CD14-positive monocyte (primary cell): ENCODE data around the gene EHD3. TPM values are rescaled to one million over a fixed set of nuclear protein-coding genes. Genes with fewer than 3 reads are reported as not detected.

Experiments
- DNase-seq, 3 donors: peaks; one replicate each; pipeline ENCODE4 v3.0.0-alpha.2; 2011 to 2022
- H2AFZ ChIP-seq: 2 replicates; pipeline ENCODE4 v1.6.0; 2012; ENCODE audit warnings: mild to moderate bottlenecking, low read depth, low read length, inconsistent platforms; ENCODE audit not compliant: insufficient read depth, poor library complexity, severe bottlenecking
- H3K27ac ChIP-seq, 2 donors: 1 replicate in 1 of 2; 2 replicates in 1 of 2; pipeline ENCODE4 v1.5.1; 2012 to 2013; ENCODE audit warnings: low read length in 2 of 2, control low read depth in 1 of 2, inconsistent platforms in 1 of 2, low read depth in 1 of 2, mild to moderate bottlenecking in 1 of 2
- H3K27me3 ChIP-seq, 2 donors: one replicate each; pipeline versions ENCODE4 v1.6.0 to v1.6.1; 2011 to 2013; ENCODE audit warnings: low read length in 2 of 2; ENCODE audit not compliant: control insufficient read depth in 2 of 2, insufficient read depth in 2 of 2
- H3K36me3 ChIP-seq, 2 donors: replicated peaks in 1 of 2; 1 replicate in 1 of 2; 2 replicates in 1 of 2; pipeline versions ENCODE4 v1.5.1 to v1.6.1; 2012 to 2013; ENCODE audit warnings: low read length in 2 of 2, control low read depth in 1 of 2, inconsistent platforms in 1 of 2, mild to moderate bottlenecking in 1 of 2; ENCODE audit not compliant: insufficient read depth in 2 of 2, control insufficient read depth in 1 of 2
- H3K4me1 ChIP-seq, 2 donors: 1 replicate in 1 of 2; 2 replicates in 1 of 2; pipeline versions ENCODE4 v1.5.1 to v1.6.1; 2012 to 2013; ENCODE audit warnings: low read length in 2 of 2, control low read depth in 1 of 2, inconsistent platforms in 1 of 2, mild to moderate bottlenecking in 1 of 2, moderate library complexity in 1 of 2; ENCODE audit not compliant: insufficient read depth in 2 of 2, control insufficient read depth in 1 of 2
- H3K4me2 ChIP-seq: replicated peaks from 2 replicates; pipeline ENCODE3; 2012; ENCODE audit warnings: low read length, moderate library complexity, mild to moderate bottlenecking; ENCODE audit not compliant: poor library complexity, severe bottlenecking; ENCODE audit errors: extremely low read depth
- H3K4me3 ChIP-seq, 3 experiments: fragments of 200-600 bp in 1 of 3; sonication (generic) in 1 of 3; replicated peaks in 1 of 3; 1 replicate in 2 of 3; 2 replicates in 1 of 3; pipeline ENCODE4 v1.5.1; 2011 to 2013; ENCODE audit warnings: low read length in 3 of 3, mild to moderate bottlenecking in 3 of 3, control low read depth in 2 of 3, low read depth in 2 of 3, inconsistent platforms in 1 of 3, moderate library complexity in 1 of 3
- H3K79me2 ChIP-seq: 2 replicates; pipeline ENCODE4 v1.6.0; 2012; ENCODE audit warnings: mild to moderate bottlenecking, control low read depth, inconsistent platforms, low read length, moderate library complexity; ENCODE audit not compliant: insufficient read depth
- H3K9ac ChIP-seq: 2 replicates; pipeline ENCODE4 v1.6.0; 2017; ENCODE audit warnings: low read length, mild to moderate bottlenecking; ENCODE audit not compliant: insufficient read depth, poor library complexity, severe bottlenecking
- H3K9me3 ChIP-seq, 2 donors: replicated peaks in 1 of 2; 1 replicate in 1 of 2; 2 replicates in 1 of 2; pipeline versions ENCODE4 v1.5.1 to v1.6.1; 2012 to 2013; ENCODE audit warnings: low read length in 2 of 2, control low read depth in 1 of 2; ENCODE audit not compliant: control insufficient read depth in 1 of 2, insufficient read depth in 1 of 2
- H4K20me1 ChIP-seq: 2 replicates; pipeline ENCODE4 v1.6.0; 2012; ENCODE audit warnings: mild to moderate bottlenecking, low read length, control low read depth, moderate library complexity; ENCODE audit not compliant: insufficient read depth
- H3K27ac Mint-ChIP-seq, 7 donors: one replicate each; pipeline ENCODE4 v1.8.0; 2020; ENCODE audit warnings: mild to moderate bottlenecking in 7 of 7, mixed read lengths in 7 of 7, moderate library complexity in 6 of 7, inconsistent platforms in 2 of 7
- H3K27me3 Mint-ChIP-seq, 3 donors: one replicate each; pipeline ENCODE4 v1.8.0; 2021 to 2022; ENCODE audit warnings: low read depth in 3 of 3, mild to moderate bottlenecking in 3 of 3, mixed read lengths in 3 of 3, moderate library complexity in 3 of 3, inconsistent platforms in 1 of 3
- H3K36me3 Mint-ChIP-seq, 2 donors: one replicate each; pipeline ENCODE4 v1.8.0; 2020; ENCODE audit warnings: mixed read lengths in 2 of 2, inconsistent platforms in 1 of 2, mild to moderate bottlenecking in 1 of 2
- H3K4me1 Mint-ChIP-seq: one replicate; pipeline ENCODE4 v1.8.0; 2020; ENCODE audit warnings: mild to moderate bottlenecking, mixed read lengths
- H3K4me3 Mint-ChIP-seq, 2 donors: one replicate each; pipeline ENCODE4 v1.8.0; 2020; ENCODE audit warnings: mild to moderate bottlenecking in 2 of 2, mixed read lengths in 2 of 2, moderate library complexity in 1 of 2
- H3K9me3 Mint-ChIP-seq, 7 donors: one replicate each; pipeline ENCODE4 v1.8.0; 2020 to 2022; ENCODE audit warnings: mixed read lengths in 7 of 7, mild to moderate bottlenecking in 6 of 7, moderate library complexity in 6 of 7, inconsistent platforms in 2 of 7
- CTCF ChIP-seq: fragments of 200-600 bp; IDR thresholded peaks from one replicate; pipeline ENCODE4 v1.8.0; 2022; ENCODE audit warnings: antibody characterized with exemption, mild to moderate bottlenecking
- WGBS: methylation state at CpG from one replicate; pipeline ENCODE4 v1.1.5; 2013; ENCODE audit warnings: missing lambda C conversion rate; ENCODE audit not compliant: insufficient coverage; 5-methylcytosine and 5-hydroxymethylcytosine counted together
- intact Hi-C, 2 donors: fragments of 100-400 bp; cut with micrococcal nuclease; formaldehyde crosslinking; loops; one replicate each; pipeline versions ENCODE4 v1.15.0 to v1.15.1; 2023
- polyA plus RNA-seq, 3 donors: library from polyadenylated mRNA; depleted of rRNA in 1 of 3; unstranded in 2 of 3; stranded (reverse) in 1 of 3; fragments of 300-500 nt in 2 of 3; fragments of >200 nt in 1 of 3; fragmentation: Illumina TruSeq in 2 of 3; gene quantifications; 1 replicate in 2 of 3; 2 replicates in 1 of 3; pipeline ENCODE4 v1.2.3, GENCODE V29; 2012 to 2021

EHD3 gene
- polyA plus RNA-seq, 3 donors, result 1.1 to 1.5 (median 1.4) TPM

- Histone ChIP-seq H3K36me3 (no peaks in the 10 kb centered on the region), H3K27ac (no peak overlapping the region), H3K27me3 (no peaks in the 10 kb centered on the region), H3K9me3 (no peaks in the 10 kb centered on the region), H3K4me2 (no peak overlapping the region), H2AFZ (no peak overlapping the region), H3K4me3 (no peak overlapping the region), H3K9ac (no peak overlapping the region), H4K20me1 (no peaks in the 10 kb centered on the region), H3K79me2 (no peaks in the 10 kb centered on the region), H3K4me1 (no peaks in the 10 kb centered on the region)
- Mint-ChIP-seq H3K27ac (peak overlapping the region in 1 of 7 donors; percentile 5), H3K4me1 (no peaks in the 10 kb centered on the region), H3K4me3 (no peak overlapping the region), H3K36me3 (no peaks in the 10 kb centered on the region), H3K27me3 (peaks cover 0 to 2% (median 1%) of the 10 kb centered on the region in 3 donors), H3K9me3 (no peaks in the 10 kb centered on the region)
- DNase-seq, result no peak
- TF ChIP-seq CTCF, result no peak
- 91% methylated on average over 3 of the region's 6 CpGs for WGBS
- intact Hi-C loops, result no loop called here
These were observed 32.9 kb downstream of the EHD3 start for GRCh38 chr2:31266804-31267203.

- Mint-ChIP-seq H3K4me3 (no peak overlapping the region), H3K27me3 (peaks cover 0 to 2% (median 1%) of the 10 kb centered on the region in 3 donors), H3K4me1 (no peaks in the 10 kb centered on the region), H3K27ac (no peak overlapping the region), H3K9me3 (no peaks in the 10 kb centered on the region), H3K36me3 (no peaks in the 10 kb centered on the region)
- no peak overlapping the region for H3K9ac ChIP-seq
- no peaks in the 10 kb centered on the region for H3K36me3 ChIP-seq
- H3K4me2 ChIP-seq, result no peak overlapping the region
- H3K4me1 ChIP-seq, result no peaks in the 10 kb centered on the region
- H2AFZ ChIP-seq, result no peak overlapping the region
- H3K27ac ChIP-seq, result no peak overlapping the region
- DNase-seq, result no peak
- H3K9me3 ChIP-seq, result no peaks in the 10 kb centered on the region
- WGBS, result 93% methylated on average over 6 of the region's 8 CpGs
- H3K27me3 ChIP-seq, result no peaks in the 10 kb centered on the region
- TF ChIP-seq CTCF, result no peak
- intact Hi-C loops, result no loop called here
- H3K4me3 ChIP-seq, result no peak overlapping the region
- H3K79me2 ChIP-seq, result no peaks in the 10 kb centered on the region
- no peaks in the 10 kb centered on the region for H4K20me1 ChIP-seq
These were observed 33.6 kb downstream of the EHD3 start for GRCh38 chr2:31267437-31268120.
